ENCODE measurements around the gene AKNA. TPM values are rescaled to one million over a fixed set of nuclear protein-coding genes. Genes with fewer than 3 reads are reported as not detected.

Gene AKNA
- total RNA-seq, 1 donor from 2014 or later = 43.1 TPM

- Mint-ChIP-seq H3K36me3 (ENCODE audit: low read depth) (peaks cover 14% of the 10 kb centered on the region), H3K4me1 (ENCODE audit: low read depth) (no peaks in the 10 kb centered on the region), H3K27ac (ENCODE audit: unreplicated experiment) (no peak overlapping the region), H3K9me3 (ENCODE audit: low read depth) (no peaks in the 10 kb centered on the region), H3K4me3 (ENCODE audit: unreplicated experiment) (no peak overlapping the region), H3K27me3 (ENCODE audit: low read depth) (no peaks in the 10 kb centered on the region)
- no peak for TF ChIP-seq CTCF (IDR thresholded peaks at IDR 0.05)
- DNase-seq (ENCODE audit: low spot score) = peak; percentile 33
Measured at GRCh38 chr9:114303977-114304376, 83.8 kb downstream of the AKNA start.

- Mint-ChIP-seq H3K9me3 (ENCODE audit: low read depth) (no peaks in the 10 kb centered on the region), H3K27ac (ENCODE audit: unreplicated experiment) (no peak overlapping the region), H3K27me3 (ENCODE audit: low read depth) (no peaks in the 10 kb centered on the region), H3K4me1 (ENCODE audit: low read depth) (no peaks in the 10 kb centered on the region), H3K4me3 (ENCODE audit: unreplicated experiment) (no peak overlapping the region), H3K36me3 (ENCODE audit: low read depth) (peaks cover 16% of the 10 kb centered on the region)
- no peak for DNase-seq (ENCODE audit: low spot score)
- no peak for TF ChIP-seq CTCF (IDR thresholded peaks at IDR 0.05)
Measured at GRCh38 chr9:114303571-114303970, 84.2 kb downstream of the AKNA start.

- no peak overlapping the region for H3K4me3 Mint-ChIP-seq (ENCODE audit: unreplicated experiment)
- H3K4me1 Mint-ChIP-seq (ENCODE audit: low read depth) = no peaks in the 10 kb centered on the region
- DNase-seq (ENCODE audit: low spot score) = peak; percentile 22
- no peak overlapping the region for H3K27ac Mint-ChIP-seq (ENCODE audit: unreplicated experiment)
- no peaks in the 10 kb centered on the region for H3K27me3 Mint-ChIP-seq (ENCODE audit: low read depth)
- no peaks in the 10 kb centered on the region for H3K9me3 Mint-ChIP-seq (ENCODE audit: low read depth)
- H3K36me3 Mint-ChIP-seq (ENCODE audit: low read depth) = peaks cover 19% of the 10 kb centered on the region
- no peak for TF ChIP-seq CTCF (IDR thresholded peaks at IDR 0.05)
Measured at GRCh38 chr9:114302727-114303126, 85.1 kb downstream of the AKNA start.

GRCh38 chr9:114301798-114302565, 85.8 kb downstream of the AKNA start:
- no peaks in the 10 kb centered on the region for H3K4me1 Mint-ChIP-seq (ENCODE audit: low read depth)
- peak; percentile 39 for DNase-seq (ENCODE audit: low spot score)
- H3K9me3 Mint-ChIP-seq (ENCODE audit: low read depth) = no peaks in the 10 kb centered on the region
- no peak overlapping the region for H3K27ac Mint-ChIP-seq (ENCODE audit: unreplicated experiment)
- TF ChIP-seq CTCF (IDR thresholded peaks at IDR 0.05) = no peak
- H3K36me3 Mint-ChIP-seq (ENCODE audit: low read depth) = peaks cover 17% of the 10 kb centered on the region
- no peaks in the 10 kb centered on the region for H3K27me3 Mint-ChIP-seq (ENCODE audit: low read depth)
- no peak overlapping the region for H3K4me3 Mint-ChIP-seq (ENCODE audit: unreplicated experiment)

GRCh38 chr9:114300846-114301797, 86.7 kb downstream of the AKNA start:
- Mint-ChIP-seq H3K27me3 (ENCODE audit: low read depth) (no peaks in the 10 kb centered on the region), H3K9me3 (ENCODE audit: low read depth) (peaks cover under 1% of the 10 kb centered on the region), H3K4me3 (ENCODE audit: unreplicated experiment) (no peak overlapping the region), H3K36me3 (ENCODE audit: low read depth) (peaks cover 18% of the 10 kb centered on the region), H3K27ac (ENCODE audit: unreplicated experiment) (no peak overlapping the region), H3K4me1 (ENCODE audit: low read depth) (no peaks in the 10 kb centered on the region)
- TF ChIP-seq CTCF (IDR thresholded peaks at IDR 0.05) = no peak
- peak; percentile 74 for DNase-seq (ENCODE audit: low spot score)

Measured in chondrocyte (in vitro differentiated cells).